OCI-LY7 (cell line): ENCODE results near the gene EIF5A2. TPM values are rescaled to one million over a fixed set of nuclear protein-coding genes. Genes with fewer than 3 reads are reported as not detected.

Experiments
- BruUV-seq: library from RNA; stranded (reverse); fragments of 400-500 nt; replicated peaks from 2 replicates; lab custom pipeline; 2021; lab: Mats Ljungman, UMichigan
- CTCF ChIA-PET: fragments of 300-600 bp; sonication (Branson Sonifier 250); formaldehyde crosslinking; loops from one replicate; lab custom pipeline; 2022; ENCODE audit warnings: antibody characterized with exemption; ENCODE audit not compliant: unreplicated experiment; lab: Charles Lee
- POLR2A ChIA-PET: fragments of 300-600 bp; sonication (Branson Sonifier 250); formaldehyde crosslinking; loops from one replicate; lab custom pipeline; 2022; ENCODE audit warnings: antibody characterized with exemption; lab: Charles Lee
- DNase-seq: peaks from one replicate; pipeline ENCODE4 v3.0.0-alpha.2; 2015; ENCODE audit warnings: low spot score
- H2AFZ ChIP-seq: fragments of 200-600 bp; sonication (generic), shearing (Covaris generic); 2 replicates; pipeline ENCODE4 v1.6.1; 2014; ENCODE audit warnings: mild to moderate bottlenecking, antibody characterized with exemption, low read length, moderate library complexity
- H3K27ac ChIP-seq: fragments of 200-600 bp; sonication (generic); 2 replicates; pipeline ENCODE4 v1.5.1; 2014; ENCODE audit warnings: mixed run types, low read depth, mild to moderate bottlenecking, moderate library complexity, low read length, inconsistent platforms; ENCODE audit not compliant: poor library complexity, severe bottlenecking
- H3K36me3 ChIP-seq: fragments of 200-600 bp; sonication (generic); 2 replicates; pipeline ENCODE4 v1.6.1; 2014; ENCODE audit warnings: mild to moderate bottlenecking, antibody characterized with exemption, low read length, moderate library complexity, mixed read lengths; ENCODE audit not compliant: insufficient read depth
- H3K4me1 ChIP-seq: fragments of 200-600 bp; sonication (generic); 2 replicates; pipeline ENCODE4 v1.5.1; 2014; ENCODE audit warnings: mild to moderate bottlenecking, low read length; ENCODE audit not compliant: insufficient read depth, poor library complexity, severe bottlenecking
- H3K4me2 ChIP-seq: fragments of 200-600 bp; sonication (generic); 2 replicates; pipeline ENCODE4 v1.6.1; 2014; ENCODE audit warnings: mild to moderate bottlenecking, low read length
- H3K4me3 ChIP-seq: fragments of 200-600 bp; sonication (generic); 2 replicates; pipeline ENCODE4 v1.5.1; 2014; ENCODE audit warnings: mild to moderate bottlenecking, low read depth, low read length; ENCODE audit not compliant: poor library complexity, severe bottlenecking
- H3K79me2 ChIP-seq: fragments of 200-600 bp; sonication (generic); 2 replicates; pipeline ENCODE4 v1.6.1; 2016; ENCODE audit warnings: low read depth, mild to moderate bottlenecking, low read length, moderate library complexity, mixed read lengths; ENCODE audit not compliant: insufficient read depth
- H3K9me2 ChIP-seq: fragments of 200-600 bp; sonication (generic); 2 replicates; pipeline ENCODE4 v1.6.1; 2016; ENCODE audit warnings: mild to moderate bottlenecking, low read length, mixed read lengths; ENCODE audit not compliant: insufficient read depth
- H3K9me3 ChIP-seq: fragments of 200-600 bp; sonication (generic); 2 replicates; pipeline ENCODE4 v1.6.1; 2014; ENCODE audit warnings: mild to moderate bottlenecking, mixed run types, low read length, mixed read lengths
- H4K20me1 ChIP-seq: fragments of 200-600 bp; sonication (generic); 2 replicates; pipeline ENCODE4 v1.6.1; 2014; ENCODE audit warnings: mild to moderate bottlenecking, antibody characterized with exemption, low read length, moderate library complexity, mixed read lengths; ENCODE audit not compliant: insufficient read depth
- CTCF ChIP-seq: fragments of 200-600 bp; sonication (generic); conservative IDR thresholded peaks from 2 replicates; pipeline ENCODE4 v1.5.1; 2014; ENCODE audit warnings: mild to moderate bottlenecking, antibody characterized with exemption, low read length, moderate library complexity, mixed read lengths
- EZH2phosphoT487 ChIP-seq: fragments of 200-600 bp; sonication (generic); IDR thresholded peaks from 2 replicates; pipeline ENCODE4 v1.6.1; 2018; ENCODE audit warnings: low read depth, borderline replicate concordance, mild to moderate bottlenecking, mixed run types, antibody characterized with exemption, low read length, moderate library complexity, mixed read lengths
- intact Hi-C: fragments of 100-400 bp; cut with micrococcal nuclease; formaldehyde crosslinking; loops from one replicate; pipeline ENCODE4 v1.10.0; 2022; ENCODE audit not compliant: unreplicated experiment
- total RNA-seq, 2 experiments: library from RNA; depleted of rRNA in 1 of 2; stranded (reverse); fragments of >200 nt in 1 of 2; shearing (Covaris generic) in 1 of 2; gene quantifications; 2 replicates each; pipeline ENCODE4 v1.2.3, GENCODE V29; 2014 to 2022

EIF5A2 gene
- total RNA-seq, 2 experiments from 2014 or later: 3.1 to 21.9 TPM

- TF ChIP-seq EZH2phosphoT487: no peak
- TF ChIP-seq CTCF: no peak
- peaks cover 12% of the 10 kb centered on the region for H3K9me3 ChIP-seq
- H3K36me3 ChIP-seq: peaks cover 16% of the 10 kb centered on the region
- H4K20me1 ChIP-seq: no peaks in the 10 kb centered on the region
- DNase-seq: no peak
- peaks cover 25% of the 10 kb centered on the region for H3K4me1 ChIP-seq
- H2AFZ ChIP-seq: peak overlapping the region; percentile 92
- CTCF ChIA-PET: no interaction called here
- POLR2A ChIA-PET: interaction anchor here (0.8 to 1.9 kb wide), 4 partner anchors 14 to 41 kb away, joined by 3 to 17 read pairs (median 8); partner anchors contain the start of gene RPL22L1
- BruUV-seq: TSS peak; percentile 48
- intact Hi-C loops: no loop called here
- peaks cover 26% of the 10 kb centered on the region; the same call in 1 of the 2 replicates for H3K79me2 ChIP-seq
- H3K27ac ChIP-seq: no peak overlapping the region
- H3K4me2 ChIP-seq: peak overlapping the region; percentile 31; the same call in 1 of the 2 replicates
- no peaks in the 10 kb centered on the region for H3K9me2 ChIP-seq
- H3K4me3 ChIP-seq: peak overlapping the region; percentile 35
Measured at GRCh38 chr3:170909129-170909903, 879 bp upstream of the EIF5A2 start.

- Histone ChIP-seq H3K4me1 (peaks cover 25% of the 10 kb centered on the region), H3K79me2 (peaks cover 26% of the 10 kb centered on the region; the same call in 1 of the 2 replicates), H3K27ac (peak overlapping the region; percentile 61), H3K4me3 (peak overlapping the region; percentile 76), H3K4me2 (peak overlapping the region; percentile 89), H3K9me3 (peaks cover 12% of the 10 kb centered on the region), H4K20me1 (no peaks in the 10 kb centered on the region), H3K36me3 (peaks cover 26% of the 10 kb centered on the region), H2AFZ (peak overlapping the region; percentile 68; the same call in 1 of the 2 replicates), H3K9me2 (no peaks in the 10 kb centered on the region)
- TF ChIP-seq EZH2phosphoT487 (no peak), CTCF (no peak)
- DNase-seq: peak; percentile 31
- ChIA-PET CTCF (no interaction called here), POLR2A (interaction anchor here (1.9 kb wide), 2 partner anchors 38 to 40 kb away, joined by 12 to 17 read pairs; partner anchors contain the start of gene RPL22L1)
- intact Hi-C loops: loop anchor here (1.0 kb wide), 2 partner anchors 37 to 275 kb away; partner anchors contain the start of gene RPL22L1
- no TSS peak for BruUV-seq
Measured at GRCh38 chr3:170907637-170908234, 701 bp downstream of the EIF5A2 start.
